Skeletal muscle tissue (tissue), 4 donors: Measurements from ENCODE around the gene UQCR11. TPM values are rescaled to one million over a fixed set of nuclear protein-coding genes. Genes with fewer than 3 reads are reported as not detected.
A peak's percentile ranks its signal among the peaks of the same experiment; 100 is the strongest.

Experiments
- H3K27ac ChIP-seq: one replicate; pipeline ENCODE4 v1.7.0; 2013; ENCODE audit warnings: mild to moderate bottlenecking, low read depth, low read length, inconsistent platforms
- H3K27me3 ChIP-seq, 3 donors: one replicate each; pipeline ENCODE4 v1.7.0; 2013; ENCODE audit warnings: low read length in 3 of 3; ENCODE audit not compliant: control insufficient read depth in 3 of 3, insufficient read depth in 3 of 3
- H3K36me3 ChIP-seq, 3 donors: one replicate each; pipeline ENCODE4 v1.7.0; 2013; ENCODE audit warnings: low read length in 3 of 3; ENCODE audit not compliant: control insufficient read depth in 3 of 3, insufficient read depth in 3 of 3
- H3K4me1 ChIP-seq, 3 donors: one replicate each; pipeline ENCODE4 v1.7.0; 2013; ENCODE audit warnings: low read length in 3 of 3, mild to moderate bottlenecking in 3 of 3; ENCODE audit not compliant: control insufficient read depth in 3 of 3, insufficient read depth in 3 of 3
- H3K4me3 ChIP-seq, 3 donors: one replicate each; pipeline ENCODE4 v1.7.0; 2013; ENCODE audit warnings: low read length in 3 of 3
- H3K9ac ChIP-seq, 3 donors: one replicate each; pipeline ENCODE4 v1.7.0; 2013; ENCODE audit warnings: low read length in 3 of 3, mild to moderate bottlenecking in 3 of 3, moderate library complexity in 2 of 3, low read depth in 1 of 3
- H3K9me3 ChIP-seq, 3 donors: one replicate each; pipeline ENCODE4 v1.7.0; 2013; ENCODE audit warnings: low read length in 3 of 3; ENCODE audit not compliant: control insufficient read depth in 3 of 3
- total RNA-seq: library from RNA; depleted of rRNA; stranded (reverse); fragments of >200 nt; gene quantifications from one replicate; pipeline ENCODE4 v1.2.3, GENCODE V29; 2014
- donor health status: Osteomylitis.

The UQCR11 gene
- total RNA-seq, 1 donor from 2014 or later = 82.5 TPM

DNA sequence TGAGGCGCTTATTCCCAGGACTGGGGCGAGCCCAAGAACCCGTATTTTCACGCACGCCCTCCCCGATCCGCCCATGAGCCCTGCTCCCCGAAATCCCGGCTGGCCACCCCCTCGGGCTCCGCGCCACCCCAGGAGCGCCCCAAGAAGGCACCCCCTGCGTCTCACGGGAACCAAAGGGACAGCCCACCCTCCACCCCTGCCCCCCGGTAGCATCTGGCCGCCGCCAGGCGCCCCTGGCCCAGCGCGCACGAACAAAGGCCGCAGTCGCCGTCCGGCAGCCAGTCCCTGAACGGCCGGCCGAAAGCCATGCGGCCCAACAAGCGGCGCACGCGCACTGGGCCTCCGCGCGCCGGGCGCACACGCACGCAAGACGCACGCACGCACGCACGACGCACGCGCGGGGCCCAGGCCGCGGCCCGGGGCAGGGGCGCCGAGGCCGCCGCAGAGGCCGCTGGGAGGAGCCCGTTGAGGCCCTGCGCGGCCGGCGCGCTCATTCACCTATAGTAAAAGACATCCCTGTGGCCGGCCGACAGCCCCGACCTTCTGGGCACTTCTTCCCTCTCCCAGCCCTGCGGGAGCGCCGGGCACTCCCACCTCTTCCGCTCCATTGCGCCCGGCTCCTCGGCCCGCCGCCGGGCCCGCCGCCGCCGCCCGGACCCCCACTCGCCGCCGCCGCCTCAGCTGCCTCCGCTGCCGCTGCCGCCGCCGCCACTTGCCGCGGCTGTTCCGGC is 13.1 kb downstream of the UQCR11 start:
- peaks cover 7 to 10% (median 9%) of the 10 kb centered on the region in 3 donors for H3K36me3 ChIP-seq
- H3K4me1 ChIP-seq = peaks cover 14 to 36% (median 31%) of the 10 kb centered on the region in 3 donors
- peak overlapping the region; percentile 84 for H3K27ac ChIP-seq
- H3K27me3 ChIP-seq = no peaks in the 10 kb centered on the region
- peak overlapping the region; percentile 81 to 86 (median 85) for H3K4me3 ChIP-seq
- H3K9me3 ChIP-seq = no peaks in the 10 kb centered on the region
- peak overlapping the region; percentile 90 to 95 (median 94) for H3K9ac ChIP-seq

GRCh38 chr19:1591421-1592023 is 13.7 kb downstream of the UQCR11 start:
- Histone ChIP-seq H3K27ac (peak overlapping the region; percentile 84), H3K4me3 (peak overlapping the region; percentile 81 to 86 (median 85)), H3K9ac (peak overlapping the region; percentile 90 to 95 (median 94)), H3K4me1 (peaks cover 14 to 38% (median 32%) of the 10 kb centered on the region in 3 donors), H3K27me3 (no peaks in the 10 kb centered on the region), H3K9me3 (no peaks in the 10 kb centered on the region), H3K36me3 (peaks cover 6 to 7% (median 7%) of the 10 kb centered on the region in 3 donors)

DNA sequence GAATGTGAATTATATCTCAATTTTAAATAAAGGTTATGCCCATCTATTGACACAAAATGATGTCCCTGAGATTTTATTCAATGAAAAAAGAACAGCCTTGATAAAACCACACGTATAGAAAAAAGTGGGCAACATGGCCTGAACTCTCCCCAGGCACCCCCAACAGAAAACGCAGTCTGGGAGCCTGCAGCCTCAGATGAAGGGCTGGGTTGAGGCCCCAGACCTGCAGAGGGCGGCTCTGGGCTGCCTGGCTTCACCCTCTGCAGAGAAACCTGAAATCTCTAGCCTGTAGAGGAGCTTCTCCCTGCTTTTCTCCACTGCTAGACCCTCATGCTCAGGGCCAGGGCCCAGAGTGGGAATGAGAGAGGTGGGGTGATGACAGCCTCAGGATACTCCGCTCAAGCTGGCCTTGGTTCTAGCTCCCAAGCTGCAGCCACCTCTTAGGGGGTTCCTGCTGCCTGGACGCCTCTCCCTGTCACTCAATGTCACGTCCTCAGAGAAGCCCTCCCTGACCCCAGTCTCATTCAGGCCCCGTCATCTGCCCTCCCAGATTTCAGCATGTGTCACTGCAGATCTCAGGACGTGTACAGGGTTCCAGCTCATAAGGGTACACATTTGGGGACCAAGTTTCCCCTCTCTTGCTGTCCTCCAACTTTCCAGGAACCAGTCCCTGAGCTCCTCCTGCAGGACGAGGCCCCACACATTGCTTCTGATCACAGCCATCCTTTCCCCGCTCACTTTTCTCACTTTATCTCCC is 14.4 kb downstream of the UQCR11 start:
- peaks cover 14 to 40% (median 34%) of the 10 kb centered on the region in 3 donors for H3K4me1 ChIP-seq
- H3K4me3 ChIP-seq = peak overlapping the region; percentile 81 to 86 (median 85)
- H3K27ac ChIP-seq = peak overlapping the region; percentile 84
- no peaks in the 10 kb centered on the region for H3K27me3 ChIP-seq
- no peaks in the 10 kb centered on the region for H3K9me3 ChIP-seq
- H3K36me3 ChIP-seq = peaks cover 2 to 4% (median 4%) of the 10 kb centered on the region in 3 donors
- peak overlapping the region; percentile 90 to 95 (median 94) for H3K9ac ChIP-seq

DNA sequence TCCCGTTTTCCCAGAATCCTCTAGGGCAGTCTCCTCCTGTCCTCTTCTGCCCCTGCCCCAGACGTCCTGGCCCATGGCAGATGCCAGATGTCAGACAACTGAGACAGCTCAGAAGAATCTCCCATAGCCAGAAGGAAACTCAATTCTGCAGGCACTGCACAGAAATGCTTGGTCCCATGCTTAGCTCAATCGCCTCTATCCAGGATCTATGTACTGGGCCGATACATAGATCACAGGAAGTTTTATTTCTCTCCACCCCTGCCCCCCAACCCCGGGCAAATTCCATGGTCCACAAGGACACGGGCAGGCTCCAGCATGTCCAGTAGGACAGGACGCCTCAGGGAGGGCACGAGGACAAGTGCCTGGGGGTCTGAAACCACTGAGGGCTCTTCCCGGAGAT is 17.4 kb downstream of the UQCR11 start:
- peaks cover 14 to 39% (median 34%) of the 10 kb centered on the region in 3 donors for H3K4me1 ChIP-seq
- no peaks in the 10 kb centered on the region for H3K27me3 ChIP-seq
- H3K9ac ChIP-seq = peak overlapping the region; percentile 20 to 62 (median 45)
- H3K9me3 ChIP-seq = no peaks in the 10 kb centered on the region
- no peak overlapping the region for H3K4me3 ChIP-seq
- H3K36me3 ChIP-seq = peaks cover under 1 to 8% (median 8%) of the 10 kb centered on the region in 3 donors
- no peak overlapping the region for H3K27ac ChIP-seq

DNA sequence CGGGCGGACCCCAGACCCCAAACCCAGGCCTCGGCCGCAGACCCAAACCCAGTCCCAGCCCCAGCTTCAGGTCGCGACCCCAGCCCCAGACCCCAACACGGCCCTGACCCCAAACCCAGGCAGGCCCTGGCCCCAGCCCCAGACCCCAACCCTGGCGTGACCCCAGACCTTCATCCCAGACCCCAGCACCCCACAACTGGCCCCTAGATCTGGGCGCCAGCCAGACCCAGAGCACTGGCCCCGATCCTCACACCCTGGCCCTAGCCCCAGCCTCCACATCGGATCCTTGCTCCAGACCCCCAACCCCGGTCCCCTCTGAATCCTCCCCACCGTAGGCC is 20.1 kb downstream of the UQCR11 start:
- no peak overlapping the region for H3K4me3 ChIP-seq
- no peaks in the 10 kb centered on the region for H3K9me3 ChIP-seq
- H3K4me1 ChIP-seq = peaks cover 0 to 20% (median 16%) of the 10 kb centered on the region in 3 donors
- peak overlapping the region in 1 of 3 donors; percentile 25 for H3K9ac ChIP-seq
- no peaks in the 10 kb centered on the region for H3K27me3 ChIP-seq
- H3K27ac ChIP-seq = no peak overlapping the region
- H3K36me3 ChIP-seq = peaks cover 21 to 31% (median 30%) of the 10 kb centered on the region in 3 donors

- peaks cover 24 to 34% (median 33%) of the 10 kb centered on the region in 3 donors for H3K36me3 ChIP-seq
- peaks cover 0 to 18% (median 14%) of the 10 kb centered on the region in 3 donors for H3K4me1 ChIP-seq
- no peaks in the 10 kb centered on the region for H3K9me3 ChIP-seq
- no peaks in the 10 kb centered on the region for H3K27me3 ChIP-seq
- H3K4me3 ChIP-seq = no peak overlapping the region
- H3K9ac ChIP-seq = no peak overlapping the region
- H3K27ac ChIP-seq = no peak overlapping the region
Measured at GRCh38 chr19:1584500-1585242, 20.6 kb downstream of the UQCR11 start.

GRCh38 chr19:1582201-1582600 is 23.1 kb downstream of the UQCR11 start:
- Histone ChIP-seq H3K4me1 (peaks cover 0 to 7% (median 2%) of the 10 kb centered on the region in 3 donors), H3K36me3 (peaks cover 35 to 44% (median 44%) of the 10 kb centered on the region in 3 donors), H3K4me3 (no peak overlapping the region), H3K9me3 (no peaks in the 10 kb centered on the region), H3K9ac (no peak overlapping the region), H3K27me3 (no peaks in the 10 kb centered on the region), H3K27ac (no peak overlapping the region)

DNA sequence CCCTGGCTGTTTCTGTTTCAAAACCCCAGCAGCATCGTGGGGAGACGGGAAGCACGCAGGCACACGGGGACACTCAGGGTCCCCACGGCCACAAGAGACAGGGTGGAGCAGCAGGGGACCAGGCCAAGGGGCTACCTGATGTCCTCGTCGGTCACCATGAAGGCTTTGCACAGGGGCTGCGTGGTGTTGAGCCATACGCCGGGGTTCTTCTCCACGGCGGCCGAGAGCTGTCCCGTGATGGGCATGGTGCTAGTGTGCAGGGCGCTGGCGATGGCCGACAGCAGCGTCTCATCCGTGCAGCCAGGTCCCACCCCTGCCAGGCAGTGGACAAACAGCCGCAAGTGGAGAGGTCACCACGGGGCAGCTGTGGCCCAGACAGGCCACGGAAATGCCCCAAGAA is 24.3 kb downstream of the UQCR11 start:
- no peak overlapping the region for H3K4me3 ChIP-seq
- H3K27ac ChIP-seq = no peak overlapping the region
- H3K27me3 ChIP-seq = no peaks in the 10 kb centered on the region
- H3K36me3 ChIP-seq = peaks cover 38 to 50% (median 44%) of the 10 kb centered on the region in 3 donors
- H3K9ac ChIP-seq = no peak overlapping the region
- peaks cover 0 to 5% (median 1%) of the 10 kb centered on the region in 3 donors for H3K4me1 ChIP-seq
- H3K9me3 ChIP-seq = no peaks in the 10 kb centered on the region

GRCh38 chr19:1580382-1580781 is 24.9 kb downstream of the UQCR11 start:
- H3K4me3 ChIP-seq = no peak overlapping the region
- H3K27me3 ChIP-seq = no peaks in the 10 kb centered on the region
- no peaks in the 10 kb centered on the region for H3K4me1 ChIP-seq
- H3K9ac ChIP-seq = no peak overlapping the region
- no peak overlapping the region for H3K27ac ChIP-seq
- H3K9me3 ChIP-seq = no peaks in the 10 kb centered on the region
- H3K36me3 ChIP-seq = peaks cover 38 to 50% (median 44%) of the 10 kb centered on the region in 3 donors
